NCI-H2196 treated with DMSO at 0.1 percent for 48 hours (cell line): Measurements from ENCODE around the gene PRELID2.
"Not testable (repeated sequence)": the region's sequence is repeated elsewhere in the genome, so short reads cannot be mapped to it uniquely, and the experiment has no call there.

Experiments used
- DNase-seq: peaks from one replicate; lab custom pipeline; 2025; ENCODE audit not compliant: unreplicated experiment; lab: John Stamatoyannopoulos, UW

The PRELID2 gene

GRCh38 chr5:145798503-145798902, 36.6 kb downstream of the PRELID2 start:
- DNase-seq, result not testable (repeated sequence)

DNA sequence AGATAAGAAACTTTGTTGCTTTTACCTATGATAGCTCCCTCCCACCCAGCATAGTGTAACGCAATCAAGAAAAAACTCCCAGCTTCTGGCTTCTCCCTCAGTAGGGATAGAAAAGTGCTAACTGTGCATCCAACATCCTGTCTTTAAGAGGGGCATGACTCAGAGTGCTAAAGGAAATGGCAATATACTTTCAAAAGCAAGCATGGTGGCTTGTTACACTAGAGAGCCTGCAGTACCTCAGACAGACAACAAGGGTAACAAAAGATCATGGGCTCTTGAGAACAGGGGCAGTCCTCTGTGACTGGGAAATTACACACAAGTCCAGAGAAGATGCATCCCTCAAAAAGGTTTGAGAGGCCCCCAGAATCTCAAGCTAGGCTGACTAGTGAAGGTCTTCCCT, 37.8 kb downstream of the PRELID2 start:
- DNase-seq, result no peak

DNA sequence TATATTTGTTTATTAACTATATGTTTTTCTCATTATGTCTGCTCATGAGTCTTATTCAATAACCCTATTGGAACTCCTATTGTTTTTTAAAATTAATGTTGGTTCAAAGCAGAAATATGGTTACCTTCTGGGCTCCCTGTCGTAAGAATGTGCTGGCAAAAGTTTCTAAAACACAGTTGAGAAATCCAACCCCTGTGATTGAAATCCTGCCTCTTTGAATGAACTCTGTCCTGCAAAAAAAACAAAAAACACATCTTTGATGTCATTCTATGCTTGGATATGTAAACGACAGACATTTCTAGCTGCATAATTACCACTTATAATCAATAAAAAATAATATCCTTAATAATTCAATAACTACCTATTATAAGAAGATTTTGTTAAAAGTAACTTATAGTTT, 38.8 kb downstream of the PRELID2 start:
- DNase-seq, result no peak

- DNase-seq, result no peak
These were observed 41.6 kb downstream of the PRELID2 start for GRCh38 chr5:145793574-145793973.

DNA sequence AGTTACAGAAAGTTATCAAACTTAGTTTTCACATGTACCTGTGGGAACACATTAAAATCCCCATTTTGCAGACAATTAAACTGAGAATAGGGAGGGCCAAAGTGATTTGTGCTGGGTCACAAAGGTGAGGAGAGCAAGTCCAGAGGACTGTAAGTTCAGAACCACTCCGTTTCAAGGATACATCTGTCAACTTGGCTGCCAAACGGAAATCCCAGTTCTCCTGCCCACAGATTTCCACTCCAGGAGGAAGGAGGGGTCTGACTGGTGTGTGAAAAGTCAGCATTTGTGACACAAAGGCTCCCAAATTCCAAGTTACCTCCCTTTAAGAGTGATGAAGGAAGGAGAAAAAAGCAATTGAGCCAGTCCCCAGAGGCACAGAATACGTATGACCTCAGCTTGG, 42.3 kb downstream of the PRELID2 start:
- no peak for DNase-seq

DNA sequence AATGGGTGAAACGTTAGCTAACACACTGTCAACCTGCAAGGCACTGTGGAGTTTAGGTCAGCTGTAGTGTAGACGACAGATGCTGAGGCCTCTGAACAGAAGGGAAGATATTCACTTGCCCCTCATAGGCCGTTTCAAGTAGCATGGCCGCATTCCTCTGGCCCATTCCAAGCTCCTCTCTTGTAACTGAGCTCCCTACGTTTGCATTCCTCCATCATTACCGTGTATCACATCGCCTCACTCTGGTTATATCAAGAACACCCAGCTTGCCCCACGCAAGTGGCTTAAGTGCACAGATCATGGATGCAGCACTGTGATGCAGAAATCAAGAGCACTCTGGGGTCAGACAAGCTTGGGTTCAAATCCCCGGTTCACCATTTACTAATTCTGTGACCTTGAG, 43.3 kb downstream of the PRELID2 start:
- DNase-seq, result no peak

- DNase-seq, result no peak
These were observed 47.1 kb downstream of the PRELID2 start for GRCh38 chr5:145787996-145788395.

DNA sequence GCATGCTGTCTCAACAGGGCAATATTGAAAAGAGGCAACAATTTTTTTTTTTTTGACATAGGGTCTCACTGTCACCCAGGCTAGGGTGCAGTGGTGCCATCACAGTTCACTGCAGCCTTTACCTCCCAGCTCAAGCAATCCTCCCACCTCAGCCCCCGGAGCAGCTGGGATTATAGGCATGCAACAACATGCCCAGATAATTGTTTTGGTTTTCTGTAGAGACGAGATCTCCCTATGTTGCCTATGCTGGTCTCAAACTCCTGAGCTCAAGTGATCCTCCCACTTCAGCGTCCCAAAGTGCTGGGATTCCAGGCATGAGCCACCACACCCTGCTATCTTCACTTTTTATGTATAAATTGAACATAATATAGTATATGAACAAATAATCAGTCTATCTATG, 47.6 kb downstream of the PRELID2 start:
- no peak for DNase-seq

- no peak for DNase-seq
These were observed 48.1 kb downstream of the PRELID2 start for GRCh38 chr5:145787001-145787400.

DNA sequence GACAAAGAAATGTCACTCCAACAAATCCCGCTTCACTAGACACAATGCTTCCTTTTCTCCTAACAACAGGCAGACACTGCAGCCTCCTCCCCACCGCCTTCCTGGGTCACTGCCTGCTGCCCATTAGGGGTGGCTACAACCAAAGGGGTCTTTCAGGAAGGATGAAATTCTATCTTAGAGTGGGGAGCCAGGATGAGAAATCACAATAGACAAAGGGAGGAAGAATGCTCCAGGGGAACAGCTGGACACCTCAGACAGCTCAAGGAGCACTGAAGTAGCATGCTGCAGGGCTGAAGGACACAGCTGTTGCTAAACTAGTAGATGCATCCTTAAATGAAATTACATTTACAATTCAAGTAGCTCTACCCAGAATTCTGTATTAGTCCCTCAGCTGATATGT, 54.2 kb downstream of the PRELID2 start:
- DNase-seq, result no peak

DNA sequence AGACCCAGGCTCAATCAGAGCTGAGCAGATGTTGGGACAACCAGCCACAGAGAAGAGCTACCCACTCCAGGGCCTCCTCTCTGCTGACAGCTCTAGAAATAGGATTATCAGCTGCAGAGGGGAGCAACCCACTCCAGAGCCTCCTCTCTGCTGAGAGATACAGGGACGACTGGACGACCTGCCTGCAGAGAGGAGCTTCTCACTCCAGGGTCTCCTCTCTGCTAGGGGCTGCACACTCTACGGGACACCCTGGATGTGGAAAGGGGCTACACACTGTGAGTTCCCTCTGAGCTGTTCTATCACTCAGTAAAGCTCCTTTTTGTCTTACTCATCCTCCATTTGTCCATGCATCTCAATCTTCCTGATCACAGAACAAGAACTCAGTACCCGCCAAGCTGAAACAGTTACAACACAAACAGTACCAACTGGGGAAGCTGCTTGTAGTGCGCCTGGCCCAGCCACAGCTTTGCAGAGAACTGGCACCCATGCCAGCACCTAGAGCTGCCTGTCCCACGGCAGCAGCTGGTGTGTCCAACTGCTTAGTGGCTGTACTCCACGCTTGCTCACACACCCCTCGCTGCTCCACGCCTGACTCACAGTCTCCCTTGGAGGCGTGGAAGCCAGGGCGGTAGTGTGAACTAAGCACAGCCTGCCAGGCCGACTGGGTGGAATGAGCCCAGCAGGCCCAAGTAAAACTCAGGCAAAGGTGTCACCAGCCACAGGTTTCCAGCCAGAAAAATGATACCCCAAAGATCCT, 56.8 kb downstream of the PRELID2 start:
- DNase-seq, result no peak

DNA sequence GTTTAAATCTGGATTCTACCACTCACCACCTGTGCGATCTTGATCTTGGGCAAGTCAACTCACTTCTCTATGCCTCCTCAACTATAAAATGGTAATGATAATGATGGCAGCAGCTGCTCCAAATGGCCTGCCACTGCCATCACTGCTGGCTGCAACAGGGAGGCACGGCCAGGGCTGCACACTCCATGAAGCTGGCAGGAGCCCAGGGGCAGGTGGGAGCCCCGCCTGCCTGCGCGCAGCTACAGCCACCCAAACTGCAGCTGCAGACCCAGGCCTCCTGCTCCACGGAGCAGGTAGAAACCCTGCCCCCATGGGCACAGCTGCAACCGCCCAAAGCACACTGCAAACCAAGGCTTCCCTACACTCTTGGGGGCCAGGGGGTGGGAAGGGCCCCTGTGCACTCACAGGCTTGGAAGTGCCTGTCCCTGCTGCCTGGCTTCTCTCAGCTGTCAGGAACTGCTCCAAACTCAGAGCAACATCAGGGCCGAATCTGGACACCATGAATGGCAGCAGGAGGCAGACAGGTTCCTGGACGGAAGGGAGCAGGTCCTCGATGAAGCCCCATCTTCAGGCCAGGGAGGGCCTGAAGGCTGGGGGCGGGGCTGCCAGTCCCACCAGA, 57.6 kb downstream of the PRELID2 start:
- no peak for DNase-seq

DNA sequence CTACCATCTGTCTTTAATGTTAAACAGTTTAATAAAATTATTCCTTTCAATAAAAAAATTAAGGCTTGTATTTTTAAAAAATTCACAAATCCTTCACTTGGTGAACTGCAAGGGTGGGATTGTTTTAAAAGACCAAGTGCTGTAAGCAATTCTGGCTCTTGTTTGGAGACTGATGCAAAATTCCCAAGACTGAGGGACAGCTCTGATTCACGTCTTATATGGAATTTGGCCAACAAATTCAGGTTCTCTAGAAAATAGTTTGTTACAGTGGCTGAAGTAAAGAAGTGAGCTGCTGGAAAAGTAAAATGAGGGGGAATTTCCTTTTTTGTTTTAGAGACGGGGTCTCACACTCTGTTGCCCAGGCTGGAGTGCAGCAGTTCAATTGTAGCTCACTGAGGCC, 58.3 kb downstream of the PRELID2 start:
- no peak for DNase-seq

DNA sequence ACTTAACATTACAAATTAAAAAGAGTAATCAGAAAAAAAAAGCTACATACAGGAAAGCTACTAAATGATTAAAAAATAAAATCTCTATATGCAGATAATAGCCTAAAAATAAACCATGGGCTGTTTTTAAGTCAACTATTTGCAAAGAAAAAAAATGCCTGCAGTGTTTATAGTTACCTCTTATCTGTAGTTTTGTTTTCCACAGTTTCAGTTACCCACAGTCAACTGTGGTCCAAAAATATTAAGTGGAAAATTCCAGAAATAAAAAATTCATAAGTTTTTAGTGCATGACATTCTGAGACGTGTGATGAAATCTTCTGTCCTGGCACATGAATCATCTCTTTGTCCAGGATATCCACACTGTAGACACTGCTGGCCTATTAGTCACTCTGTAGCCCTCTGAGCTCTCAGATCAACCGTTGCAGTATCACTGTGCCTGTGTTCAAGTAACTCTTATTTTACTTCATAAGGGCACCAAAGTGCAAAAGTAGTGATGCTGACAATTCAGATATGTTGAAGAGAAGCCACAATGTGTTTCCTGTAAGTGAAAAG, 59.2 kb downstream of the PRELID2 start:
- no peak for DNase-seq

GRCh38 chr5:145775411-145775810, 59.7 kb downstream of the PRELID2 start:
- DNase-seq, result no peak

- no peak for DNase-seq
These were observed 60.7 kb downstream of the PRELID2 start for GRCh38 chr5:145774442-145774841.

GRCh38 chr5:145772466-145772865, 62.7 kb downstream of the PRELID2 start:
- no peak for DNase-seq

DNA sequence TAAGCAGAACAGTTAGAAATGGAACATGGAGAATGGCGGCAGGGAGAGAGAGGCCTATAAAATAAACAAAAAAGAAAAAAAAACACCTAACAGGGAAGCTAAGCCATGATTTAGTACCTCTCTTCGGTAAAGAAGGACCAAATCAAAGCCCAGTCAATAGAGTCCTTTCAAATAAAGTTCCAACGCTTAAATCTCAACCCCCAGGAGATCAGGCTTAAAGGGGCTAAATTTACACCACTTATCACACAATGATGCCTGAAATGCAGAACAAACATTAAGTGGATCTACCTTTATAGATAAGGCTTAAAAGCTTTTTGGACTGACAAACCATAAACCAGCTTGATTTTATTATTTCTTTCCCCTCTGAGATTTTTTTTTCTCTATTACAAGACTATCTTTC, 66.3 kb downstream of the PRELID2 start:
- no peak for DNase-seq

GRCh38 chr5:145764325-145764724, 70.8 kb downstream of the PRELID2 start:
- no peak for DNase-seq

- DNase-seq, result no peak
These were observed 72.3 kb downstream of the PRELID2 start for GRCh38 chr5:145762833-145763232.

DNA sequence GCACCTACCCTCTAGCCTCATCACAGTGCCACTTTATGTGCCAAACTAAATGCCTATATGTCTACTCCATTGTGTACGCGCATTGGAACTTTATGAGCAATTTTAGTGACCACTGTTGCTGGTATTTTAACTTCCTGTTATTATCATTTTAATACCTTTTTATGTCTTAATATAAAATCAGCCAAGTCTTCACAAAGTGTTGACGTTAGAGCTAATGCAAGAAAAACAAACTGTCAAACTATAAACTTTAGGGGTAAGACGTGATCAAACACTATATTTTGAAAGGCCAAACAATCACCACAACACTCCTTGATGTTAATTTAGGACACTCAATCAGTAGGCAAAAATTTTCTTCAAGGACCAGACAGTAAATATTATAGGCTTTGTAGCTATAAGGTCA, 73.9 kb downstream of the PRELID2 start:
- no peak for DNase-seq

- no peak for DNase-seq
These were observed 74.5 kb downstream of the PRELID2 start for GRCh38 chr5:145760660-145761059.

GRCh38 chr5:145752947-145753346, 82.2 kb downstream of the PRELID2 start:
- no peak for DNase-seq
